OCI-LY7 (cell line): ENCODE data around the gene DOCK1. TPM values are rescaled to one million over a fixed set of nuclear protein-coding genes. Genes with fewer than 3 reads are reported as not detected.

Source experiments
- BruUV-seq: library from RNA; stranded (reverse); fragments of 400-500 nt; replicated peaks from 2 replicates; lab custom pipeline; 2021; lab: Mats Ljungman, UMichigan
- CTCF ChIA-PET: fragments of 300-600 bp; sonication (Branson Sonifier 250); formaldehyde crosslinking; loops from one replicate; lab custom pipeline; 2022; ENCODE audit warnings: antibody characterized with exemption; ENCODE audit not compliant: unreplicated experiment; lab: Charles Lee
- POLR2A ChIA-PET: fragments of 300-600 bp; sonication (Branson Sonifier 250); formaldehyde crosslinking; loops from one replicate; lab custom pipeline; 2022; ENCODE audit warnings: antibody characterized with exemption; lab: Charles Lee
- DNase-seq: peaks from one replicate; pipeline ENCODE4 v3.0.0-alpha.2; 2015; ENCODE audit warnings: low spot score
- H2AFZ ChIP-seq: fragments of 200-600 bp; sonication (generic), shearing (Covaris generic); 2 replicates; pipeline ENCODE4 v1.6.1; 2014; ENCODE audit warnings: mild to moderate bottlenecking, antibody characterized with exemption, low read length, moderate library complexity
- H3K27ac ChIP-seq: fragments of 200-600 bp; sonication (generic); 2 replicates; pipeline ENCODE4 v1.5.1; 2014; ENCODE audit warnings: mixed run types, low read depth, mild to moderate bottlenecking, moderate library complexity, low read length, inconsistent platforms; ENCODE audit not compliant: poor library complexity, severe bottlenecking
- H3K36me3 ChIP-seq: fragments of 200-600 bp; sonication (generic); 2 replicates; pipeline ENCODE4 v1.6.1; 2014; ENCODE audit warnings: mild to moderate bottlenecking, antibody characterized with exemption, low read length, moderate library complexity, mixed read lengths; ENCODE audit not compliant: insufficient read depth
- H3K4me1 ChIP-seq: fragments of 200-600 bp; sonication (generic); 2 replicates; pipeline ENCODE4 v1.5.1; 2014; ENCODE audit warnings: mild to moderate bottlenecking, low read length; ENCODE audit not compliant: insufficient read depth, poor library complexity, severe bottlenecking
- H3K4me2 ChIP-seq: fragments of 200-600 bp; sonication (generic); 2 replicates; pipeline ENCODE4 v1.6.1; 2014; ENCODE audit warnings: mild to moderate bottlenecking, low read length
- H3K4me3 ChIP-seq: fragments of 200-600 bp; sonication (generic); 2 replicates; pipeline ENCODE4 v1.5.1; 2014; ENCODE audit warnings: mild to moderate bottlenecking, low read depth, low read length; ENCODE audit not compliant: poor library complexity, severe bottlenecking
- H3K79me2 ChIP-seq: fragments of 200-600 bp; sonication (generic); 2 replicates; pipeline ENCODE4 v1.6.1; 2016; ENCODE audit warnings: low read depth, mild to moderate bottlenecking, low read length, moderate library complexity, mixed read lengths; ENCODE audit not compliant: insufficient read depth
- H3K9me2 ChIP-seq: fragments of 200-600 bp; sonication (generic); 2 replicates; pipeline ENCODE4 v1.6.1; 2016; ENCODE audit warnings: mild to moderate bottlenecking, low read length, mixed read lengths; ENCODE audit not compliant: insufficient read depth
- H3K9me3 ChIP-seq: fragments of 200-600 bp; sonication (generic); 2 replicates; pipeline ENCODE4 v1.6.1; 2014; ENCODE audit warnings: mild to moderate bottlenecking, mixed run types, low read length, mixed read lengths
- H4K20me1 ChIP-seq: fragments of 200-600 bp; sonication (generic); 2 replicates; pipeline ENCODE4 v1.6.1; 2014; ENCODE audit warnings: mild to moderate bottlenecking, antibody characterized with exemption, low read length, moderate library complexity, mixed read lengths; ENCODE audit not compliant: insufficient read depth
- CTCF ChIP-seq: fragments of 200-600 bp; sonication (generic); conservative IDR thresholded peaks from 2 replicates; pipeline ENCODE4 v1.5.1; 2014; ENCODE audit warnings: mild to moderate bottlenecking, antibody characterized with exemption, low read length, moderate library complexity, mixed read lengths
- EZH2phosphoT487 ChIP-seq: fragments of 200-600 bp; sonication (generic); IDR thresholded peaks from 2 replicates; pipeline ENCODE4 v1.6.1; 2018; ENCODE audit warnings: low read depth, borderline replicate concordance, mild to moderate bottlenecking, mixed run types, antibody characterized with exemption, low read length, moderate library complexity, mixed read lengths
- intact Hi-C: fragments of 100-400 bp; cut with micrococcal nuclease; formaldehyde crosslinking; loops from one replicate; pipeline ENCODE4 v1.10.0; 2022; ENCODE audit not compliant: unreplicated experiment
- total RNA-seq, 2 experiments: library from RNA; depleted of rRNA in 1 of 2; stranded (reverse); fragments of >200 nt in 1 of 2; shearing (Covaris generic) in 1 of 2; gene quantifications; 2 replicates each; pipeline ENCODE4 v1.2.3, GENCODE V29; 2014 to 2022

The DOCK1 gene
- total RNA-seq, 2 experiments from 2014 or later: not detected

- DNase-seq: no peak
- Histone ChIP-seq H3K36me3 (no peaks in the 10 kb centered on the region), H3K27ac (no peak overlapping the region), H3K9me3 (no peaks in the 10 kb centered on the region), H3K4me2 (no peak overlapping the region), H2AFZ (no peak overlapping the region), H3K79me2 (no peaks in the 10 kb centered on the region), H3K4me1 (no peaks in the 10 kb centered on the region), H3K9me2 (no peaks in the 10 kb centered on the region), H3K4me3 (no peak overlapping the region), H4K20me1 (no peaks in the 10 kb centered on the region)
- TF ChIP-seq EZH2phosphoT487 (no peak), CTCF (no peak)
- POLR2A ChIA-PET: no interaction called here
- intact Hi-C loops: no loop called here
- CTCF ChIA-PET: no interaction called here
- BruUV-seq: no TSS peak
Observed at GRCh38 chr10:127447197-127447596, 542.0 kb downstream of the DOCK1 start.

- Histone ChIP-seq H3K4me1 (no peaks in the 10 kb centered on the region), H3K4me2 (no peak overlapping the region), H3K79me2 (no peaks in the 10 kb centered on the region), H4K20me1 (no peaks in the 10 kb centered on the region), H2AFZ (no peak overlapping the region), H3K4me3 (no peak overlapping the region), H3K9me3 (no peaks in the 10 kb centered on the region), H3K36me3 (no peaks in the 10 kb centered on the region), H3K9me2 (no peaks in the 10 kb centered on the region), H3K27ac (no peak overlapping the region)
- no peak for TF ChIP-seq EZH2phosphoT487
- TF ChIP-seq CTCF: no peak
- ChIA-PET CTCF (no interaction called here), POLR2A (no interaction called here)
- DNase-seq: no peak
- intact Hi-C loops: no loop called here
- no TSS peak for BruUV-seq
Observed at GRCh38 chr10:127449490-127449889, 544.3 kb downstream of the DOCK1 start.

- Histone ChIP-seq H3K9me2 (no peaks in the 10 kb centered on the region), H3K36me3 (no peaks in the 10 kb centered on the region), H3K4me3 (no peak overlapping the region), H4K20me1 (no peaks in the 10 kb centered on the region), H3K4me1 (no peaks in the 10 kb centered on the region), H3K79me2 (no peaks in the 10 kb centered on the region), H3K9me3 (no peaks in the 10 kb centered on the region), H3K27ac (no peak overlapping the region), H2AFZ (no peak overlapping the region), H3K4me2 (no peak overlapping the region)
- CTCF ChIA-PET: no interaction called here
- POLR2A ChIA-PET: no interaction called here
- BruUV-seq: no TSS peak
- intact Hi-C loops: no loop called here
- no peak for TF ChIP-seq EZH2phosphoT487
- TF ChIP-seq CTCF: no peak
- no peak for DNase-seq
Observed at GRCh38 chr10:127450644-127451043, 545.4 kb downstream of the DOCK1 start.
